GM18858 (cell line): ENCODE data around the gene GAK.
"Not testable (repeated sequence)": the region's sequence is repeated elsewhere in the genome, so short reads cannot be mapped to it uniquely, and the experiment has no call there.

ENCODE experiments used
- ATAC-seq: cut with Tn5 transposase; IDR thresholded peaks from one replicate; pipeline ENCODE4 v1.9.1; 2021; ENCODE audit not compliant: unreplicated experiment

Gene GAK

GRCh38 chr4:821181-821591 lies 110.9 kb downstream of the GAK start:
- no peak for ATAC-seq

- no peak for ATAC-seq
Measured at GRCh38 chr4:820230-821172, 111.6 kb downstream of the GAK start.

- ATAC-seq = no peak
Measured at GRCh38 chr4:819401-820229, 112.5 kb downstream of the GAK start.

- ATAC-seq = no peak
Measured at GRCh38 chr4:818106-818921, 113.8 kb downstream of the GAK start.

- no peak for ATAC-seq
Measured at GRCh38 chr4:815464-816146, 116.5 kb downstream of the GAK start.

GRCh38 chr4:814312-814850 lies 117.7 kb downstream of the GAK start:
- ATAC-seq = no peak

GRCh38 chr4:813900-814299 lies 118.2 kb downstream of the GAK start:
- no peak for ATAC-seq

GRCh38 chr4:808860-809570 lies 123.1 kb downstream of the GAK start:
- no peak for ATAC-seq

GRCh38 chr4:807792-808191 lies 124.3 kb downstream of the GAK start:
- no peak for ATAC-seq

- not testable (repeated sequence) for ATAC-seq
Measured at GRCh38 chr4:806979-807378, 125.1 kb downstream of the GAK start.

- no peak for ATAC-seq
Measured at GRCh38 chr4:804804-805203, 127.3 kb downstream of the GAK start.

- no peak for ATAC-seq
Measured at GRCh38 chr4:803884-804283, 128.2 kb downstream of the GAK start.

- no peak for ATAC-seq
Measured at GRCh38 chr4:801436-802124, 130.5 kb downstream of the GAK start.
